Measurements from ENCODE around the gene ZNF407.

DNA sequence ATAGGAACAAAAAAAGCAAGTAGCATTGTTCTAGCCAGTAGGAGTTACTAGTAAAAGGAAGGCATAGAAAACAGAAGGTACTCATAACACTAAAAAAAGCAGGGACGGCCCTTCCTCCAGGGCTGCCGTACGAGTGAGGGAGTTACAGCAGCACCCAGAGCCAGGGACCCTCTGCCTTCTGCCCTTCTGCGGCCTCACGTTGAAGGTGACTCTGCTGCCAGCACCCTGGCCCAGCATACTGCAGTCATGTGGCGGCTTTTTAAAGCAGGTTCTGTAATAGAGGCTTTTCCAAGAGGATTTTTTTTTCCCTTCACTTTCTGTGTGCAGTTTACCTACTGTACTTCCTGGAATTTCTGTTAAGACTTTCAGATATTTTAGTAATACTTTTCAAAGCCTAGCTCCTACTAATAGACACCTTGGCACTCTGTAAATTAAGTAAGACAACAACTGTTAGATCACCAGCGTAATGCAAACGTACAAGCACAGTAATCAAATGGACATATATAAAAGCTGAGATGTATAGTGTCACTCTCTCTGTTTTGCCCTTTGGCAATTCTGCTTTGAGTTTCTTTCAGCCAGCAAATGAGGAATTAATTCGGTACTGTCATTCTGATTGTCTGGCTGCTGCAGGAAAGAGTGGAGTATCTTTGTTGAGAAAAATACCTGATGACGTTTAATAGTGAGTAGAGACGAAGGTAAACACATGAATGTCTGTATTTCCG is 449.7 kb downstream of the ZNF407 start:
- TF ChIP-seq CTCF (IDR thresholded peaks at IDR 0.05) (no peak), POLR2A (IDR thresholded peaks at IDR 0.05) (no peak)

All from heart left ventricle (tissue), 13 donors.